NCI-H82 treated with DMSO at 0.1 percent for 48 hours (cell line): Measurements from ENCODE around the gene TCEA2.

Experiments
- DNase-seq: peaks from one replicate; lab custom pipeline; 2025; ENCODE audit not compliant: unreplicated experiment; lab: John Stamatoyannopoulos, UW

TCEA2 gene

GRCh38 chr20:64063389-64064144, 569 bp downstream of the TCEA2 start:
- DNase-seq = no peak

DNA sequence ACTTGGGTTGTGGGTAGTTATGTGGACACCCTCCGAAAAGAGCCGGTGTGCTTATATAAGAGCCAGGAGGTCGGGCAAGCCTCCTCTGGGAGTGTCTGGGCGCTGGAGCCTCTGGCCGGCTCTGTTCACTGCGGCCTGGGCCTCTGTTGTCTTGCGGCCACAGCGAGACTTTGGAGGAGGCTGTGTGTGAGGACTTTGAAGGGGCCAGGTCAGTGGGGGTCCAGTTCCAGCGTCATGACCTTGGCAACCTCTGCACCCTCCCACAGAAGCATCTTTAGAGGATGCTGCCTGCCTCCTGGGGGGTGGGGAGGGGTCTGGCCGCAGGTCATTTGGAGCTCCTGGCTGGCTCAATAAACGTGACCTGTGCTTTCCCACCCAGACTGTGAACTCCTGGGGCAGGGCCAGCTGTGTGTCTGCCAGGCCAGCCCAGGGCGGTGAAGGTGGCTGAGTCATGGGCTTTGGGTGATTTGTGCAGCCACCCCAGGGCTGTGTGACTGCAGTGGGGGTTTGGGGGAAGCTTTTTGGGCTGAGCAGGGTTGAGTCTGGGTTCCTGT, 1.2 kb downstream of the TCEA2 start:
- DNase-seq = no peak

GRCh38 chr20:64065062-64065973, 2.3 kb downstream of the TCEA2 start:
- DNase-seq = no peak

- DNase-seq = no peak
Measured at GRCh38 chr20:64065974-64066343, 3.0 kb downstream of the TCEA2 start.

GRCh38 chr20:64067005-64067632, 4.1 kb downstream of the TCEA2 start:
- DNase-seq = no peak

GRCh38 chr20:64067733-64068307, 4.8 kb downstream of the TCEA2 start:
- DNase-seq = no peak

DNA sequence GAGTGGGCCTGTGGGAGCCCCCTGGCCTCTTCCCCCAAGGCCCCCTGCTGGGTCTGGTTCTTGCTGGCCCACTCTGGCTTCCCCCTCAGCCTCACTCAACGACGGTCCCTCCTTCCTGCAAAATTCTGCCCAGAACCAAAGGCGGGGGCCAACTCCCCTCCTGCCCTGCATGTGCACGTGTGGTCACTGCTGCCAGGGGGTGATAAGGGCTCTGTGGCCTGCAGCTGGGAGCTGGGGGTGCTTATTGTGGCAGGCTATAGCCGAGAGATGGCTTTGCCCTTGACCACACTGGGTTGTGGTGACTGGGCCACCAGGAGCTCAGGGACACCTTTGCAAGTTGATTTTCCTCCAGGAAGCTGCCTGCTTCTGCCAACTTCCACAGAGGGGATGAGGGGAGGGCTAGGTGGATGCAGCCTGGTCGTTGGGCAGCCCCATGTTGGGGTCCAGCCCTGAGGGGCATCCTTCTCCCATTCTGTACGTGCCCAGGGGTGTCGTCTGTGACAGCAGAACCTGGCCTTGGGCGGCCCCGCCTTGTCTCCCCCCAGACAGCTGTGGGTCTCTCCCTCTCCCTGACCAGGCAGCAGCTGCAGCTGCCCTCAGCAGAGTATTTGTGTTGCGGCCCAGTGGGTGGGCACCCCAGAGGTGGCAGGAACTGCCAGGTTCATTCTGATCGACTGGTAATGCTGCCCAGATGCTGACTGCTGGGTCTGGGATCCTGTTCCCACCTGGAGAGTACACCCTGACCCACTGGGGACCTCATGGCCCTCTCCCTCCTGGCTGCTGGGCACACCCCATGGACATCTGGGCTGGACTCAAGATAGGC, 5.6 kb downstream of the TCEA2 start:
- DNase-seq = no peak

GRCh38 chr20:64069209-64069613, 6.2 kb downstream of the TCEA2 start:
- no peak for DNase-seq

GRCh38 chr20:64069614-64070243, 6.7 kb downstream of the TCEA2 start:
- no peak for DNase-seq

DNA sequence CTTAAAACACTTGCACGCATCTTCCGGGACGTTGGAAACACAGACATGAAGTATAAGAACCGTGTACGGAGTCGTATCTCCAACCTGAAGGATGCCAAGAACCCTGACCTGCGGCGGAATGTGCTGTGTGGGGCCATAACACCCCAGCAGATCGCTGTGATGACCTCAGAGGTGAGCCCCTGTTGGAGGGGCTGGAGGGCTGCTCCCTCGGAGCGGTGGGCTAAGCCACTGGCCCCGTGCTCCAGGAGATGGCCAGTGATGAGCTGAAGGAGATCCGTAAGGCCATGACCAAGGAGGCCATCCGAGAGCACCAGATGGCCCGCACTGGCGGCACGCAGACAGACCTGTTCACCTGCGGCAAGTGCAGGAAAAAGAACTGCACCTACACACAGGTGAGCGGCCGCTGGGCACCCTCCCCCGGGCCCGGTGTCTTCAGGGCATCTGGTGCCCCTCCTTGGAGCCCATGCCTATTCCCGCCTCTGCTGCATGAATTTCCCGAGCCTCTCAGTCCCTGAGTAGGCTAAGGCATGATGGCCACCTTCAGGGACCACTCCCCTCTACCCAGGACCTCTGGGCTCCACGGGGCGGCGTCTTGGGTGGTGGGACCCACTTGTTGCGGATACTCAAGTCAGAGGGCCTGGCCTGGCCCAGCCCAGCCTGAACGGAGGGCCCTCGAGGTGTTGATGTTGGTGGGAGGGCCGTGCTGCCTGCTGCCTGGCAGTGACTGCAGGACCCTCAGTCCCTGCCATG, 7.4 kb downstream of the TCEA2 start:
- DNase-seq = no peak

DNA sequence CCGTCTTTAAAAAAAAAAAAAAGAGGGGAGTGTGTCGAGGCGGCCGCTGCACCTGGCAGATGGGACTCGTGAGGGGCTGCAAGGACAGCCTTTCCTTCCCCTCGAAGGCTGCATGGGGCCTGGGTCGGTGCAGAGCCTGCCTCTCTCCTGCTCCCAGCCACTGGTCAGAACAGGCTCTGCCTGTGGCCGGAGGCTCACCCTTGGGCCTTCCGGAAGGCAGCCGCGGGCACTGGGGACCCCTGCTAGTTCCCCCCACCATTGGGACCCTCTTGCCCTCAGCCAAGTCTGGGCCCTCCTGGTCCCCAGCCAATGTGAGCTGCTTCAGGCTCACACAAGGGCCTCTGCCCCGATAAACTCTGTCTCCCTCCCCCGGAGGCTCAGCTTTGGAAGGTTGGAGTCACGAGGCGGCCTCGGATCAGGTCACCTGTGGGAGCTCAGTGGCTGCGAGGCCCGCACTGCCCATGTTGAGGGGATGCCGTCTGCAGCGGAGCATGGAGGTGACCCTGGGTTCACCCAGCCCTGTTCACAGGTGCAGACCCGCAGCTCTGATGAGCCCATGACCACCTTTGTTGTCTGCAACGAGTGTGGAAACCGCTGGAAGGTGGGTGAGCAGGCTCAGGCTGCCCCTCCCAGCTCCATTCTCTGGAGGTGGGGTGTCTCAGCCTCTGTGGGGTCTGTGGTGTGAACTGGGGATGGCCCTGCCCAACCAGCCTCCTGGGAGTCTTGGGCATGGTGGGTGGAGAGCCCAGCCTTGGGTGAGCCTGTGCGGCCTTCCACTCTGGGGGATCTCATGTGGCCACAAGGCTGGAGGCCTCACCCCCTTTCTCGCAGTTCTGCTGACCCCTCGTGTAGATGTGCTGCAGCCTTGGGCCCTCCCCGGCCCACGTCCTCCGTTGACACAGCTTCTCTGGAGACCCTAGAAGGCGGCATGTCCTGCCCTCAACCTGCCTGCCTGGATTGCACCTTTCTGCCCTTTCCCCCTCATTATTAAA, 8.6 kb downstream of the TCEA2 start:
- DNase-seq = no peak

DNA sequence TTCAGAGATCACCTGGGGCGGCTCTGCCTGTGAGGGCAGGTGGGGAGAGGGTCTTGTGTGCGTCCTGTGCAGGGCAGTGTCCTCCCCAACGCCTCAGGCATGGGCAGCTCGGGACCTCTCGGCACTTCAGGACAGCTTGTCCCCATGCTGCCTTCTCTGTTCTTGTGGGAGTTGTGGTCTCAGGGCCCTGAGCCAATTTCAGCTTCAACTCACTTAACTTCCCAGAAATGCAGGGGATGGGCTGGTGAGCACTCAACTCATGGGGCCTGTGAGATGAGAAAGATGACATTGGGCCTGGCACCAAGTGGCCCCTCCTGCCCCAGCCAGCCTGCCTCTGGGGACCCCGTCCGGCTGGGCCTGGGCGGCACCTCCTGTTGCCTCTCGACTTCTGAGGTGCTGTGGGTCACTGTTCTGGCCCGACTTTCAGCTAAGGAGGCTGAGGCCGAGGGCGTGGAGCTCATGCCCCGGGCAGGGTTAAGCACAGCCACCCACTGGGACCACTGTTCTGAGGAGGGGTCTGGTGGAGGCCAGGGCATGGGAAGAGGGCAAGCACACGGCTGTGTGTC, 9.6 kb downstream of the TCEA2 start:
- DNase-seq = no peak

DNA sequence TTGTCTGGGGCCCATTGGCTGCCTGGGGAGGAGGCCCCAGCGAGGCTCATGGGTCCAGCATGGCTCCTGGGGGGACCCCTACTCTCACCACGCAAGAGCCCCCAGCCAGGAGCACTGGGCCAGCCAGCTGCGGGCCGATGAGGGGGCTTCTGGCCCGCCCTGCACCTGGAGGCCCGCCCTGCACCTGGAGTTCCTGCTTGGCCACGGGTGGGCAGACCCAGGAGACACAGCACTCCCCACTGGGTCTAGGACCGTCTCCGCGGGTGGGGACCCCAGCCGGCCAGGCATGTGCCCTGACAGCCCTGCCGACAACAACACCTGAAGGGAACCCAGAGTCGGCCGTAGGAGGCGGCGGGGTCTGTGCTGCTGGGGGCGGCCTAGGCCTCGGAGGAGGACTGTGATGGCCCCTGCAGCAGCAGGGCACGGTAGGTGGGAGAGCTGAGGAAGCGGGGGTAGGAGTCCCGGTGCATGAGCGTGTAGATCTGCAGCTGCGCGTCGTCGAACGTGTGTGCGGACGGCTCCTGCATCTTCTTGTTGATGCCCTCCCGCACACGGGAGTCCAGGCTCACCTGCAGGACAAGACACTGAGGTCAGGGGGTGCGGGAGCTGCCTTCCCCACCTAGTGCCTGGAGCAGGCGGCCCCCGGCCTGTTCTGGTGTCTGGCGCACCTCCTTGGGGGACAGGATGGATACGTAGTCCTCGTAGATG, 10.6 kb downstream of the TCEA2 start:
- DNase-seq = no peak

DNA sequence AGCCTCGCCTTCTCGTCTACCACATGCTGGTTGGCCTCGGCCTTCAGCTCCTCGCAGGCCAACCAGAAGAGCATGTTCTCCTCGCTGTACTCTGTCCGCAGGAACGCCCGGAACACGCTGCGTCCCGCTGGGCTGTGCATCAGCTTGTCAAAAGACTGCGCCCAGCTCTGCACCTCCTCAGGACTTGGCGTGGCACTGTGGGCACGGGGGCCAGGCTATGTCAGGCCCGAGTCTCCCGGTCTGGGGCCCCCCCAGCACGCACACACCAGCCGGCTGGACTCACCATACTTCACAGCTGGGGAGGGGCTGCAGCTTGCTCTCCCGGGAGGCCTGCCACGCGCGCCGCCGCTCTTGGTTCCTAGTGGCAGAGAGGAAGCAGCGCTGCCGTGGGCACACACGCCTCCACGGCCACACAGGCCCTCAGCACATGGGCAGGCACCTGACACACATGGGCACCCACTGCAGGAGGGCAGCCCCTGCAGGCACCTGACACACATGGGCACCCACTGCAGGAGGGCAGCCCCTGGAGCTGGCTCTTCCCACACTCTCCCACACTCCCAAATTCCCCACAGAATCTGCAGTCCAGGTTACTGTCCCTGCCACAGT, 11.3 kb downstream of the TCEA2 start:
- DNase-seq = no peak

- DNase-seq = no peak
Measured at GRCh38 chr20:64074963-64075362, 12.0 kb downstream of the TCEA2 start.

GRCh38 chr20:64075556-64075955, 12.6 kb downstream of the TCEA2 start:
- no peak for DNase-seq
